HepG2 (cell line): ENCODE data around the gene PEX14. TPM values are rescaled to one million over a fixed set of nuclear protein-coding genes. Genes with fewer than 3 reads are reported as not detected.
A peak's percentile ranks its signal among the peaks of the same experiment; 100 is the strongest.

Experiments used
- HNF4G ChIP-seq, 2 experiments: sonication (generic) in 1 of 2; formaldehyde crosslinking in 1 of 2; IDR thresholded peaks; 2 replicates each; pipeline versions ENCODE4 v1.4.0 to v1.6.1; 2011 to 2020; ENCODE audit warnings: borderline replicate concordance in 2 of 2, low read depth in 2 of 2, mild to moderate bottlenecking in 2 of 2, low read length in 1 of 2, missing genetic modification reagents in 1 of 2, moderate library complexity in 1 of 2
- ISL2 ChIP-seq: sonication (generic); formaldehyde crosslinking; IDR thresholded peaks from 2 replicates; pipeline ENCODE4 v1.5.0; 2020; ENCODE audit warnings: missing genetic modification reagents
- KLF11 ChIP-seq: IDR thresholded peaks from 2 replicates; pipeline ENCODE4 v1.6.1; 2016; ENCODE audit warnings: missing compliant biosample characterization
- KMT2B ChIP-seq: IDR thresholded peaks from 2 replicates; pipeline ENCODE4 v1.6.1; 2016; ENCODE audit warnings: missing genetic modification reagents, missing compliant biosample characterization
- NFE2L1 ChIP-seq: sonication (generic); formaldehyde crosslinking; IDR thresholded peaks from 2 replicates; pipeline ENCODE4 v1.4.0; 2020; ENCODE audit warnings: missing genetic modification reagents, mild to moderate bottlenecking, borderline replicate concordance
- ONECUT2 ChIP-seq: sonication (generic); formaldehyde crosslinking; IDR thresholded peaks from 2 replicates; pipeline ENCODE4 v1.4.0; 2020; ENCODE audit warnings: missing genetic modification reagents
- SETDB1 ChIP-seq: sonication (generic); formaldehyde crosslinking; IDR thresholded peaks from 2 replicates; pipeline ENCODE4 v1.5.1; 2020; ENCODE audit warnings: missing genetic modification reagents, mild to moderate bottlenecking, borderline replicate concordance
- ZFX ChIP-seq: sonication (generic); formaldehyde crosslinking; IDR thresholded peaks from 2 replicates; pipeline ENCODE4 v1.4.0; 2020; ENCODE audit warnings: mild to moderate bottlenecking, low read depth, missing genetic modification reagents, moderate library complexity
- ZMYM4 ChIP-seq: sonication (generic); formaldehyde crosslinking; IDR thresholded peaks from 2 replicates; pipeline ENCODE4 v1.8.1; 2023; ENCODE audit warnings: mild to moderate bottlenecking, missing genetic modification reagents
- ZNF235 ChIP-seq: sonication (generic); formaldehyde crosslinking; IDR thresholded peaks from 2 replicates; pipeline ENCODE4 v1.8.1; 2023; ENCODE audit warnings: mild to moderate bottlenecking, missing genetic modification reagents, borderline replicate concordance
- ZNF33A ChIP-seq: sonication (generic); formaldehyde crosslinking; IDR thresholded peaks from 2 replicates; pipeline ENCODE4 v1.5.1; 2020; ENCODE audit warnings: missing genetic modification reagents, mild to moderate bottlenecking, moderate library complexity, borderline replicate concordance
- ZNF761 ChIP-seq: sonication (generic); formaldehyde crosslinking; conservative IDR thresholded peaks from 2 replicates; pipeline ENCODE4 v1.4.0; 2020; ENCODE audit warnings: mild to moderate bottlenecking, missing genetic modification reagents
- ZNF792 ChIP-seq: IDR thresholded peaks from 2 replicates; pipeline ENCODE4 v1.6.1; 2016
- polyA plus RNA-seq, 8 experiments: library from polyadenylated mRNA; depleted of rRNA in 3 of 8; stranded (reverse) in 7 of 8; unstranded in 1 of 8; fragments of >200 nt; fragmentation: Illumina TruSeq in 4 of 8; extraction: Trizol in 4 of 8; gene quantifications; 2 replicates each; pipeline versions ENCODE4 v1.2.1 to v1.2.3, GENCODE V29; 2011 to 2016; ENCODE audit warnings: low read depth in 4 of 8, missing spikeins in 1 of 8, mixed read lengths in 1 of 8; ENCODE audit not compliant: insufficient read depth in 1 of 8
- total RNA-seq, 5 experiments: library from RNA; depleted of rRNA; stranded (reverse); fragments of >200 nt; fragmentation: Illumina TruSeq; extraction: Trizol; gene quantifications; 2 replicates each; pipeline ENCODE4 v1.2.3, GENCODE V29; 2016; ENCODE audit warnings: low read depth in 1 of 5
- TF ChIP-seq, protein P1 (sequence below): sonication (generic); formaldehyde crosslinking; conservative IDR thresholded peaks from 2 replicates; pipeline ENCODE4 v1.4.0; 2020; ENCODE audit warnings: missing genetic modification reagents
- TF ChIP-seq, protein P2 (sequence below): sonication (generic); formaldehyde crosslinking; IDR thresholded peaks from 2 replicates; pipeline ENCODE4 v1.5.0; 2020; ENCODE audit warnings: mild to moderate bottlenecking, missing genetic modification reagents, borderline replicate concordance
- TF ChIP-seq, protein P3 (sequence below): sonication (generic); formaldehyde crosslinking; conservative IDR thresholded peaks from 2 replicates; pipeline ENCODE4 v1.4.0; 2020; ENCODE audit warnings: missing genetic modification reagents
- TF ChIP-seq, protein P4 (sequence below): sonication (generic); formaldehyde crosslinking; IDR thresholded peaks from 2 replicates; pipeline ENCODE4 v1.4.0; 2020; ENCODE audit warnings: missing genetic modification reagents, borderline replicate concordance
- TF ChIP-seq, protein P5 (sequence below): sonication (generic); formaldehyde crosslinking; IDR thresholded peaks from 2 replicates; pipeline ENCODE4 v1.4.0; 2020; ENCODE audit warnings: mild to moderate bottlenecking, low read depth, missing genetic modification reagents
- TF ChIP-seq, protein P6 (sequence below): sonication (generic); formaldehyde crosslinking; IDR thresholded peaks from 2 replicates; pipeline ENCODE4 v1.8.1; 2023; ENCODE audit warnings: missing genetic modification reagents, inconsistent platforms, borderline replicate concordance

Gene PEX14
- total and polyA plus RNA-seq, 2 of the 13 experiments (the other 11 are each of a cell fraction or from before 2014, with no cell fraction given) = 6.5 to 9.9 TPM

DNA sequence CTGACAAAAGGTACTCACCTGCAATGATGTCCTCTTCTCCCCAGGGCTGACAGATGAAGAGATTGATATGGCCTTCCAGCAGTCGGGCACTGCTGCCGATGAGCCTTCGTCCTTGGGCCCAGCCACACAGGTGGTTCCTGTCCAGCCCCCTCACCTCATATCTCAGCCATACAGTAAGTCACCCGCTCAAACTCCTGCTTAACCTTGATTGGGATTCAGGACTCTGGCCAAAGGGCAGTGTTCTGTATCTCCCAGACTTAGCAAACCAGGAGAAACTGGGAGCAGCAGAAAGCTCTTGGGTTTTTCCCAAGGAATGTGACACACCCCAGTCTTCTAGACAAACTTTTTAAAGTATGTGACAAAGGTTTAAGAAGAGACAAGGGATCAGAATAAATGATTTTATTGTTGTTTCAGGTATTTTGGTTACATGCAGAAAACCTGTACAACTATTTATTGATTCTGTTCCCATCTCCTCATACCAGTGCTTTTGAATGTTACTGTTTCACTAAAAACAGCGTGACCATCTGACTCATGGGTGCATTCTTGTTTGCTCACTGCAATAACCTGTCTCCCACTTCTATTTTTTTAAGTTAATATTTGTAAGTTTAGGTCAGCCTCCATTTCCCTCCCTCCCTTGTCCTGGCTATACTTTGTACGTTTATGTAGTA, 124.6 kb downstream of the PEX14 start (continued):
- TF ChIP-seq KLF11 (CRISPR knock-in tag) = no peak
- peak; percentile 5; the same call in 1 of the 2 replicates for TF ChIP-seq ZNF792 (CRISPR knock-in tag)
- TF ChIP-seq, protein P1, sequence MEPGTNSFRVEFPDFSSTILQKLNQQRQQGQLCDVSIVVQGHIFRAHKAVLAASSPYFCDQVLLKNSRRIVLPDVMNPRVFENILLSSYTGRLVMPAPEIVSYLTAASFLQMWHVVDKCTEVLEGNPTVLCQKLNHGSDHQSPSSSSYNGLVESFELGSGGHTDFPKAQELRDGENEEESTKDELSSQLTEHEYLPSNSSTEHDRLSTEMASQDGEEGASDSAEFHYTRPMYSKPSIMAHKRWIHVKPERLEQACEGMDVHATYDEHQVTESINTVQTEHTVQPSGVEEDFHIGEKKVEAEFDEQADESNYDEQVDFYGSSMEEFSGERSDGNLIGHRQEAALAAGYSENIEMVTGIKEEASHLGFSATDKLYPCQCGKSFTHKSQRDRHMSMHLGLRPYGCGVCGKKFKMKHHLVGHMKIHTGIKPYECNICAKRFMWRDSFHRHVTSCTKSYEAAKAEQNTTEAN (CRISPR knock-in tag) = no peak
- no peak for TF ChIP-seq NFE2L1 (CRISPR knock-in tag)
- peak; percentile 77 for TF ChIP-seq HNF4G (IDR thresholded peaks at IDR 0.05; ENCODE audit: borderline replicate concordance, low read depth, low read length)
- peak; percentile 51; the same call in 1 of the 2 replicates for TF ChIP-seq HNF4G (CRISPR knock-in tag; IDR thresholded peaks at IDR 0.05; ENCODE audit: borderline replicate concordance, low read depth)
- TF ChIP-seq, protein P2, sequence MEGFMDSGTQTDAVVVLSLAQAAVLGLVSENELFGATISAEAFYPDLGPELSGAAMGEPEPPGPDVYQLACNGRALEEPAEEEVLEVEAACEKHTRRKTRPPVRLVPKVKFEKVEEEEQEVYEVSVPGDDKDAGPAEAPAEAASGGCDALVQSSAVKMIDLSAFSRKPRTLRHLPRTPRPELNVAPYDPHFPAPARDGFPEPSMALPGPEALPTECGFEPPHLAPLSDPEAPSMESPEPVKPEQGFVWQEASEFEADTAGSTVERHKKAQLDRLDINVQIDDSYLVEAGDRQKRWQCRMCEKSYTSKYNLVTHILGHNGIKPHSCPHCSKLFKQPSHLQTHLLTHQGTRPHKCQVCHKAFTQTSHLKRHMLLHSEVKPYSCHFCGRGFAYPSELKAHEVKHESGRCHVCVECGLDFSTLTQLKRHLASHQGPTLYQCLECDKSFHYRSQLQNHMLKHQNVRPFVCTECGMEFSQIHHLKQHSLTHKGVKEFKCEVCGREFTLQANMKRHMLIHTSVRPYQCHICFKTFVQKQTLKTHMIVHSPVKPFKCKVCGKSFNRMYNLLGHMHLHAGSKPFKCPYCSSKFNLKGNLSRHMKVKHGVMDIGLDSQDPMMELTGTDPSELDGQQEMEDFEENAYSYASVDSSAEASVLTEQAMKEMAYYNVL (CRISPR knock-in tag) = no peak
- TF ChIP-seq ZNF235 (CRISPR knock-in tag) = no peak
- TF ChIP-seq ZNF761 = no peak
- peak; percentile 49; the same call in 1 of the 2 replicates for TF ChIP-seq ZFX
- peak; percentile 48; the same call in 1 of the 2 replicates for TF ChIP-seq ZMYM4 (CRISPR knock-in tag)
- TF ChIP-seq ONECUT2 (CRISPR knock-in tag) = peak; percentile 80
- TF ChIP-seq KMT2B = no peak
- TF ChIP-seq, protein P3, sequence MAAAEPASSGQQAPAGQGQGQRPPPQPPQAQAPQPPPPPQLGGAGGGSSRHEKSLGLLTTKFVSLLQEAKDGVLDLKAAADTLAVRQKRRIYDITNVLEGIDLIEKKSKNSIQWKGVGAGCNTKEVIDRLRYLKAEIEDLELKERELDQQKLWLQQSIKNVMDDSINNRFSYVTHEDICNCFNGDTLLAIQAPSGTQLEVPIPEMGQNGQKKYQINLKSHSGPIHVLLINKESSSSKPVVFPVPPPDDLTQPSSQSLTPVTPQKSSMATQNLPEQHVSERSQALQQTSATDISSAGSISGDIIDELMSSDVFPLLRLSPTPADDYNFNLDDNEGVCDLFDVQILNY (CRISPR knock-in tag) = no peak
- TF ChIP-seq, protein P4, sequence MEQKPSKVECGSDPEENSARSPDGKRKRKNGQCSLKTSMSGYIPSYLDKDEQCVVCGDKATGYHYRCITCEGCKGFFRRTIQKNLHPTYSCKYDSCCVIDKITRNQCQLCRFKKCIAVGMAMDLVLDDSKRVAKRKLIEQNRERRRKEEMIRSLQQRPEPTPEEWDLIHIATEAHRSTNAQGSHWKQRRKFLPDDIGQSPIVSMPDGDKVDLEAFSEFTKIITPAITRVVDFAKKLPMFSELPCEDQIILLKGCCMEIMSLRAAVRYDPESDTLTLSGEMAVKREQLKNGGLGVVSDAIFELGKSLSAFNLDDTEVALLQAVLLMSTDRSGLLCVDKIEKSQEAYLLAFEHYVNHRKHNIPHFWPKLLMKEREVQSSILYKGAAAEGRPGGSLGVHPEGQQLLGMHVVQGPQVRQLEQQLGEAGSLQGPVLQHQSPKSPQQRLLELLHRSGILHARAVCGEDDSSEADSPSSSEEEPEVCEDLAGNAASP (CRISPR knock-in tag) = no peak
- no peak for TF ChIP-seq ZNF33A (CRISPR knock-in tag)
- TF ChIP-seq, protein P5, sequence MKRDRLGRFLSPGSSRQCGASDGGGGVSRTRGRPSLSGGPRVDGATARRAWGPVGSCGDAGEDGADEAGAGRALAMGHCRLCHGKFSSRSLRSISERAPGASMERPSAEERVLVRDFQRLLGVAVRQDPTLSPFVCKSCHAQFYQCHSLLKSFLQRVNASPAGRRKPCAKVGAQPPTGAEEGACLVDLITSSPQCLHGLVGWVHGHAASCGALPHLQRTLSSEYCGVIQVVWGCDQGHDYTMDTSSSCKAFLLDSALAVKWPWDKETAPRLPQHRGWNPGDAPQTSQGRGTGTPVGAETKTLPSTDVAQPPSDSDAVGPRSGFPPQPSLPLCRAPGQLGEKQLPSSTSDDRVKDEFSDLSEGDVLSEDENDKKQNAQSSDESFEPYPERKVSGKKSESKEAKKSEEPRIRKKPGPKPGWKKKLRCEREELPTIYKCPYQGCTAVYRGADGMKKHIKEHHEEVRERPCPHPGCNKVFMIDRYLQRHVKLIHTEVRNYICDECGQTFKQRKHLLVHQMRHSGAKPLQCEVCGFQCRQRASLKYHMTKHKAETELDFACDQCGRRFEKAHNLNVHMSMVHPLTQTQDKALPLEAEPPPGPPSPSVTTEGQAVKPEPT (CRISPR knock-in tag) = no peak
- TF ChIP-seq, protein P6, sequence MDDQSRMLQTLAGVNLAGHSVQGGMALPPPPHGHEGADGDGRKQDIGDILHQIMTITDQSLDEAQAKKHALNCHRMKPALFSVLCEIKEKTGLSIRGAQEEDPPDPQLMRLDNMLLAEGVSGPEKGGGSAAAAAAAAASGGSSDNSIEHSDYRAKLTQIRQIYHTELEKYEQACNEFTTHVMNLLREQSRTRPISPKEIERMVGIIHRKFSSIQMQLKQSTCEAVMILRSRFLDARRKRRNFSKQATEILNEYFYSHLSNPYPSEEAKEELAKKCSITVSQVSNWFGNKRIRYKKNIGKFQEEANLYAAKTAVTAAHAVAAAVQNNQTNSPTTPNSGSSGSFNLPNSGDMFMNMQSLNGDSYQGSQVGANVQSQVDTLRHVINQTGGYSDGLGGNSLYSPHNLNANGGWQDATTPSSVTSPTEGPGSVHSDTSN (CRISPR knock-in tag) = no peak
- TF ChIP-seq ISL2 (CRISPR knock-in tag) = no peak; the same call in 1 of the 2 replicates
- no peak for TF ChIP-seq SETDB1 (CRISPR knock-in tag)
